Activated naive CD4-positive, alpha-beta T cell treated with anti-CD3 and anti-CD28 coated beads, Interleukin-2, amount 50 U/mL, for 24 hours (primary cell): ENCODE data around the gene IZUMO4.
A peak's percentile ranks its signal among the peaks of the same experiment; 100 is the strongest.
"Not testable (repeated sequence)": the region's sequence is repeated elsewhere in the genome, so short reads cannot be mapped to it uniquely, and the experiment has no call there.

ENCODE experiments used
- H3K27ac Mint-ChIP-seq: one replicate; pipeline ENCODE4 v1.8.0; 2021; ENCODE audit warnings: mild to moderate bottlenecking, mixed read lengths
- H3K27me3 Mint-ChIP-seq: one replicate; pipeline ENCODE4 v1.8.0; 2021; ENCODE audit warnings: mixed read lengths
- H3K36me3 Mint-ChIP-seq: one replicate; pipeline ENCODE4 v1.8.0; 2021; ENCODE audit warnings: mixed read lengths
- H3K4me1 Mint-ChIP-seq: one replicate; pipeline ENCODE4 v1.8.0; 2021; ENCODE audit warnings: mixed read lengths
- H3K4me3 Mint-ChIP-seq: one replicate; pipeline ENCODE4 v1.8.0; 2021; ENCODE audit warnings: mild to moderate bottlenecking, mixed read lengths
- H3K9me3 Mint-ChIP-seq: one replicate; pipeline ENCODE4 v1.8.0; 2021; ENCODE audit warnings: mixed read lengths

The IZUMO4 gene

DNA sequence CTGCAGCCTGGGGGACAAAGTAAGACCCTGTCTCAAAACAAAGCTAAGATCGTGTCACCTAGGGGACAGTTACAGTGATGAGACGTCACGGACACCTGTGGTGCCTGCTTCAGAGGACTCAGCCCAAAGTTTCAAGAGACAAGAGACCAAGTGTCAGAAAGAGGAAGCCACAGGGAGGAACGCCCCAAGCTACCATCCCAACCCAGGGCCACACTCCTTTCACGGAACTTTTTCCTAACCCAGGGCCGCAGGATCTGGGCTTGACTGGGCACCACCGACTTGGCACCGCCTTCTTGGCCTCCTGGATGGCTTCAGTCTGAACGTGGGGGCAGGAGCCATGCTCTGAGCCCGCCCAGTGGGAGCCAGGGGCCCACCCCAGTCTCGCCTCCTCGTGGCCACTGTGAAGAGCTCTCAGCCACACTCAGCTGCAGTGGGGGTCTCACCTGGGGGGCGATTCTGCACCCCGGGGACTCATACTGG is 9.1 kb upstream of the IZUMO4 start:
- Mint-ChIP-seq H3K4me3 (peak overlapping the region; percentile 53), H3K27me3 (no peaks in the 10 kb centered on the region), H3K9me3 (no peaks in the 10 kb centered on the region), H3K27ac (peak overlapping the region; percentile 63), H3K4me1 (peaks cover 68% of the 10 kb centered on the region), H3K36me3 (no peaks in the 10 kb centered on the region)

DNA sequence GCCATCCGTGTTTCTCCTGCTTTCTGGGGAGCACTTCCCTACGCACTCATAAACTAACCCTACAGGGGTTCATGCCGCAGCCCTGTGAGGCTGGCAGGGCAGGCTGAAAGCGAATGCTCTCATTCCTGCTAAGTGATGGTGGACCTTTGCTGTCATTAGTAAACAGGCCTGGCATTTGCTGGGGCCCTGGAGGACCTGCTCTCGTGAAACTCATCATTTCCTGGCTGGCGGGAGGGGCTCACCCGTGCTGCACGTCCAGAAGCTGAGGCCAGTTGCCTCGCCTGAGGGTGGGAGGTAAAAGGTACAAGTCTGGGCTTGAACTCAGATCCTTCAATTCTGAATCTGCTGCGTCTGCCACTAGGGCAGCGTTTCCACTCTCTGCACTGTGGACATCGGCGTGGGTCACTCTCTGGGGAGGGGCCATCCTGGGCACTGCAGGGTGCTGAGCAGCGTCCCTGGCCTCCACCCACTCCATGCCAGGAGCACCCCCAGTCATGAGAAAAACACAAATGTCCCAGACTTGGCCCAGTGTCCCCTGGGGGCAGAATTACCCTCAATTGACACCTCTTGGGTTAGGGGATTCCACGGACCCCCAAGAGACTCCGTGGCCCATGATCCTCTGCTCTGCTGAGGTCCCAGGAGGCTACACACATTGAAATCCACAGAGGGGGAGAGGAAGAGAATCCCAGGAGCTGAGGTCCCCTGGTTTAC is 7.6 kb upstream of the IZUMO4 start:
- peak overlapping the region; percentile 59 for H3K4me3 Mint-ChIP-seq
- H3K27ac Mint-ChIP-seq, result no peak overlapping the region
- H3K9me3 Mint-ChIP-seq, result no peaks in the 10 kb centered on the region
- H3K36me3 Mint-ChIP-seq, result no peaks in the 10 kb centered on the region
- H3K4me1 Mint-ChIP-seq, result peaks cover 72% of the 10 kb centered on the region
- H3K27me3 Mint-ChIP-seq, result no peaks in the 10 kb centered on the region

- Mint-ChIP-seq H3K4me1 (peaks cover 78% of the 10 kb centered on the region), H3K36me3 (no peaks in the 10 kb centered on the region), H3K27ac (no peak overlapping the region), H3K4me3 (no peak overlapping the region), H3K27me3 (no peaks in the 10 kb centered on the region), H3K9me3 (no peaks in the 10 kb centered on the region)
These were observed 7.0 kb upstream of the IZUMO4 start for GRCh38 chr19:2089727-2090053.

GRCh38 chr19:2091926-2092525 is 4.7 kb upstream of the IZUMO4 start:
- peaks cover 68% of the 10 kb centered on the region for H3K4me1 Mint-ChIP-seq
- not testable (repeated sequence) for H3K27me3 Mint-ChIP-seq, H3K36me3 Mint-ChIP-seq, H3K9me3 Mint-ChIP-seq, H3K4me3 Mint-ChIP-seq, H3K27ac Mint-ChIP-seq

- H3K27ac Mint-ChIP-seq, result peak within 1 kb of the TSS; percentile 94
- no peaks in the 10 kb centered on the region for H3K9me3 Mint-ChIP-seq
- H3K36me3 Mint-ChIP-seq, result peaks cover 1% of the 10 kb centered on the region
- no peaks in the 10 kb centered on the region for H3K27me3 Mint-ChIP-seq
- peak within 1 kb of the TSS; percentile 93 for H3K4me3 Mint-ChIP-seq
- peaks cover 37% of the 10 kb centered on the region for H3K4me1 Mint-ChIP-seq
These were observed 658 bp upstream of the IZUMO4 start, which contains the start of gene MOB3A for GRCh38 chr19:2096034-2096479. TSS of gene MOB3A (minus strand) at chr19:2096326. CDS start at chr19:2078560, 17,766 bp downstream.

DNA sequence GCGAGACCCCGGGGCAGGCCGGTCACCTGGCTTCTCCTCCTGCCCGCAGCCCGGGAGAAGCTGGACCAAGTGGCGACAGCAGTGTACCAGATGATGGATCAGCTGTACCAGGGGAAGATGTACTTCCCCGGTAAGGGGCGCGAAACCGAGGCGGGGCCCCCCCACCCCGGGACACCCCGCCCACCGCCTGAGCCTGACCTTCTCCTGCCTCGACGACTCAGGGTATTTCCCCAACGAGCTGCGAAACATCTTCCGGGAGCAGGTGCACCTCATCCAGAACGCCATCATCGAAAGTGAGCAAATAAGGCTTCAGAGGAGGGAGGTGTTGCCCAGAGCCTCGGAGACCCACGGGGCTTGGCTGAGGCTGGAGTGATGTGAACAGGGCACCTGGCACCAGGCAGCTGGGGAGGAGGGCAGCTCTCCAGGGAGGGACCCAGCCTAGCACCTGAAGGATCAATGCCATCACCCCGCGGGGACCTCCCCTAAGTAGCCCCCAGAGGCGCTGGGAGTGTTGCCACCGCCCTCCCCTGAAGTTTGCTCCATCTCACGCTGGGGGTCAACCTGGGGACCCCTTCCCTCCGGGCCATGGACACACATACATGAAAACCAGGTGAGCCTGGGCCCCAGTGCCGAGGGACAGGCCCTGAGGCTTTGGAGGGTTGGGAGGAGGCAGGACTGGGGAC is 629 bp downstream of the IZUMO4 start:
- Mint-ChIP-seq H3K4me1 (peaks cover 32% of the 10 kb centered on the region), H3K36me3 (peaks cover 1% of the 10 kb centered on the region), H3K9me3 (no peaks in the 10 kb centered on the region), H3K4me3 (peak overlapping the region; percentile 84), H3K27me3 (no peaks in the 10 kb centered on the region), H3K27ac (no peak overlapping the region)

DNA sequence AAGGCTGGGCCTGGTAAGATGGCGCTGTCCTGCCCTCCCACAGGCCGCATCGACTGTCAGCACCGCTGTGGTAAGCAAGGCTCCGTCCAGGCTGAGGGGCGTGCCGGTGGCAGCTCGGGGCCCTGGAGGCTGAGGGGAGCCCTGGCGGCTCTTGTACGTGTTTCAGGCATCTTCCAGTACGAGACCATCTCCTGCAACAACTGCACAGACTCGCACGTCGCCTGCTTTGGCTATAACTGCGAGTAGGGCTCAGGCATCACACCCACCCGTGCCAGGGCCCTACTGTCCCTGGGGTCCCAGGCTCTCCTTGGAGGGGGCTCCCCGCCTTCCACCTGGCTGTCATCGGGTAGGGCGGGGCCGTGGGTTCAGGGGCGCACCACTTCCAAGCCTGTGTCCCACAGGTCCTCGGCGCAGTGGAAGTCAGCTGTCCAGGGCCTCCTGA is 1.2 kb downstream of the IZUMO4 start:
- H3K4me3 Mint-ChIP-seq, result peak overlapping the region; percentile 84
- no peaks in the 10 kb centered on the region for H3K27me3 Mint-ChIP-seq
- no peaks in the 10 kb centered on the region for H3K9me3 Mint-ChIP-seq
- peaks cover 1% of the 10 kb centered on the region for H3K36me3 Mint-ChIP-seq
- no peak overlapping the region for H3K27ac Mint-ChIP-seq
- peaks cover 26% of the 10 kb centered on the region for H3K4me1 Mint-ChIP-seq

GRCh38 chr19:2099054-2099501 is 2.4 kb downstream of the IZUMO4 start:
- no peak overlapping the region for H3K4me3 Mint-ChIP-seq
- H3K4me1 Mint-ChIP-seq, result peaks cover 21% of the 10 kb centered on the region
- no peaks in the 10 kb centered on the region for H3K9me3 Mint-ChIP-seq
- H3K36me3 Mint-ChIP-seq, result peaks cover 4% of the 10 kb centered on the region
- no peaks in the 10 kb centered on the region for H3K27me3 Mint-ChIP-seq
- no peak overlapping the region for H3K27ac Mint-ChIP-seq

GRCh38 chr19:2099937-2100718 is 3.4 kb downstream of the IZUMO4 start:
- peaks cover 10% of the 10 kb centered on the region for H3K36me3 Mint-ChIP-seq
- no peaks in the 10 kb centered on the region for H3K27me3 Mint-ChIP-seq
- no peak overlapping the region for H3K4me3 Mint-ChIP-seq
- H3K9me3 Mint-ChIP-seq, result no peaks in the 10 kb centered on the region
- H3K27ac Mint-ChIP-seq, result no peak overlapping the region
- H3K4me1 Mint-ChIP-seq, result peaks cover 16% of the 10 kb centered on the region

GRCh38 chr19:2100719-2101061 is 4.0 kb downstream of the IZUMO4 start:
- no peaks in the 10 kb centered on the region for H3K27me3 Mint-ChIP-seq
- peaks cover 14% of the 10 kb centered on the region for H3K36me3 Mint-ChIP-seq
- H3K4me3 Mint-ChIP-seq, result no peak overlapping the region
- H3K27ac Mint-ChIP-seq, result no peak overlapping the region
- H3K9me3 Mint-ChIP-seq, result no peaks in the 10 kb centered on the region
- H3K4me1 Mint-ChIP-seq, result peaks cover 16% of the 10 kb centered on the region

DNA sequence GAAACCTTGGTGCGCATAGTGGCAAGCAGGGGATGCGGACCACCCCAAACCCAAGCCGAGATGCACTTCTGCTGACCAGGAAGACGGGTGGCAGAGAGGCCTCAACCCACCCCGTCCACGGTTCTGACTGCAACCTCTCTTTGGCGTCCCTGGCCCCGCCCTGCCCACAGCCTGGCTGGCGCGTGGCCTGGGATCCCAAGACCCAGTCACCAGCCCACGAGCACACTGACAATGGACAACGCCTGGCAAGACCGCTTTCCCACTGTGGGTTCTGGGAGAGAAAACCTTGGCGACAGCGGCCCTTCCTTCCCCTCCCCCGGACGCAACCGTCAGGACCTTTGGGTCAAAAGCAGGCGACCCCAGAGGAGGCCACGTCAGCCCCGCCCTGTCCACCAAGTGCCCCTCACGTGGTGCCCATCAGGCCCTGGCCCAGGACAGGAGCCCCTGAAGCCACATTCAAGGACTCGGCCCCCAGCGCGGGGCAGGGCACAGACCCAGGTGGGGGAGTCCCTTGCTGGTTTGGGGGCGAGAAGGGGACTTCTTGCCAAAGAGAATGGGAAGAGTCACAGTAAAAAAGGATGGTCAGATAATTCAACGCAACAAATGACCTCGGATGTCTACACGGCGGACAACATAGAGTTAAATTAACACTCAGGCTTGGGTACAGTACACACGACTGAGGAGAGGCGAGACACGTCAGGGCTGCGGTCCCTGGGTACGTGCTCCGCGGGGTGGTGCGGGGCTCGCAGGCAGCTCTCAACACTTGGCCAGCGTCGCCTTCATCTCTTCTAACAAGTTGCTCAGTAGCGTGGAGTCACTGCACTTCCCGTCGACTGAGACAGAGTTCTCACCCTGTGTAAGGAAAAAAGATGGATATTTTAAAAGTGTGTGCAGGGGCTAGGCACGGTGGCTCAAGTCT is 5.0 kb downstream of the IZUMO4 start:
- H3K4me1 Mint-ChIP-seq, result peaks cover 16% of the 10 kb centered on the region
- no peaks in the 10 kb centered on the region for H3K27me3 Mint-ChIP-seq
- H3K9me3 Mint-ChIP-seq, result no peaks in the 10 kb centered on the region
- H3K4me3 Mint-ChIP-seq, result no peak overlapping the region
- no peak overlapping the region for H3K27ac Mint-ChIP-seq
- H3K36me3 Mint-ChIP-seq, result peaks cover 16% of the 10 kb centered on the region

- H3K4me1 Mint-ChIP-seq, result peaks cover 6% of the 10 kb centered on the region
- no peak overlapping the region for H3K27ac Mint-ChIP-seq
- peaks cover 21% of the 10 kb centered on the region for H3K36me3 Mint-ChIP-seq
- H3K27me3 Mint-ChIP-seq, result no peaks in the 10 kb centered on the region
- H3K4me3 Mint-ChIP-seq, result no peak overlapping the region
- no peaks in the 10 kb centered on the region for H3K9me3 Mint-ChIP-seq
These were observed 6.5 kb downstream of the IZUMO4 start for GRCh38 chr19:2103045-2103707.

DNA sequence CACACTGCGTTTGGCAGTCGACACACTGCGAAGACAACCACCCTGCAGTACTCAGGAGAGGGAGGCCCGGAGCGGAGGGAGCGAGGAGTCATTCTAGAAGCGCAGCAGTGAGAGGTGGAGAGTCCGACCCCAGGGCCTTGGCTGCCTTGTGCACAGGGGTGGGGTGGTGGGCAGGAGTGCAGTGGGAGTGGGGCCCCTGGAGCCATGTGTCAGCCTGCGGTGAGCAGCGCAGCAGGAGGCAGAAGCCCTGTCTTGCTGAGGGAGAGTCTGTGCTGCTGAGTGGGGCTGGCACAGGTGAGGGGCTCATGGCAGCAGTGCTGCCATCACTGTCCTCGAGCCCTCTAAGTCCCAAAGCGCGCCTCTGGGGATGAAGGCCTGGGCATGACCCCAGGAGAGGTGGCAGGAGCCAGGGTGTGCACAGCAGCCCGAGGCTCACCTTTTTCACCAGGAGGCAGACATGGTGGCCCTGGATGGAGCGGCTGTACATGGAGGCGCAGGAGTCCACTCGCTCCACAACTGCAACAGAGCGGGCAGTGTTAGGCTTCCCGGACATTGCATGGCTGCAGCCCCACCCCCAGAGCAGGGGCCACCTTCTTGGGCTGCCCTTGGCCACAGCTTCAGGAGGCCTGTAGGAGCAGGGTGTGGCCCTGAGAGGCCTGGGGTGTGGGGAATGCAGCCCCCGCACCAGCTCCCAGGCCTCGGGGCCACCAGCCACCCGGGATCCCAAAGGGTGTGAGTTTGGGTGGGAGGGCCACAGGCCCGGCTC is 11.7 kb downstream of the IZUMO4 start:
- H3K27ac Mint-ChIP-seq, result no peak overlapping the region
- no peaks in the 10 kb centered on the region for H3K9me3 Mint-ChIP-seq
- H3K27me3 Mint-ChIP-seq, result no peaks in the 10 kb centered on the region
- H3K4me1 Mint-ChIP-seq, result peaks cover 10% of the 10 kb centered on the region
- H3K4me3 Mint-ChIP-seq, result no peak overlapping the region
- H3K36me3 Mint-ChIP-seq, result peaks cover 21% of the 10 kb centered on the region
